Calu3 (cell line): ENCODE measurements around the gene EYA3. TPM values are rescaled to one million over a fixed set of nuclear protein-coding genes. Genes with fewer than 3 reads are reported as not detected.

Experiments
- BruUV-seq: library from RNA; stranded (reverse); fragments of 400-500 nt; replicated peaks from 2 replicates; lab custom pipeline; 2021; lab: Mats Ljungman, UMichigan
- CTCF ChIA-PET: fragments of 300-600 bp; sonication (Branson Sonifier 250); formaldehyde crosslinking; loops from one replicate; lab custom pipeline; 2022; ENCODE audit warnings: antibody characterized with exemption; lab: Charles Lee
- DNase-seq: peaks from one replicate; pipeline ENCODE4 v3.0.0; 2022
- H3K27ac Mint-ChIP-seq: one replicate; pipeline ENCODE4 v1.8.0; 2022; ENCODE audit warnings: mixed read lengths; ENCODE audit not compliant: unreplicated experiment
- H3K27me3 Mint-ChIP-seq: one replicate; pipeline ENCODE4 v1.8.0; 2022; ENCODE audit warnings: mixed read lengths; ENCODE audit not compliant: unreplicated experiment
- H3K36me3 Mint-ChIP-seq: one replicate; pipeline ENCODE4 v1.8.0; 2022; ENCODE audit warnings: mild to moderate bottlenecking, moderate library complexity, mixed read lengths; ENCODE audit not compliant: insufficient read depth, unreplicated experiment
- H3K4me1 Mint-ChIP-seq: one replicate; pipeline ENCODE4 v1.8.0; 2022; ENCODE audit warnings: mild to moderate bottlenecking, low read depth, mixed read lengths; ENCODE audit not compliant: unreplicated experiment
- H3K4me3 Mint-ChIP-seq: one replicate; pipeline ENCODE4 v1.8.0; 2022; ENCODE audit warnings: mild to moderate bottlenecking, low read depth, moderate library complexity, mixed read lengths; ENCODE audit not compliant: unreplicated experiment
- H3K9me3 Mint-ChIP-seq: one replicate; pipeline ENCODE4 v1.8.0; 2022; ENCODE audit warnings: low read depth, mixed read lengths; ENCODE audit not compliant: unreplicated experiment
- intact Hi-C: fragments of 100-400 bp; cut with micrococcal nuclease; formaldehyde crosslinking; loops from one replicate; pipeline ENCODE4 v1.10.0; 2022; ENCODE audit not compliant: unreplicated experiment
- total RNA-seq: library from RNA; stranded (reverse); gene quantifications from 2 replicates; pipeline ENCODE4 v1.2.3, GENCODE V29; 2022
- TF ChIP-seq, protein P1 (sequence below): fragments of 200-600 bp; IDR thresholded peaks from one replicate; pipeline ENCODE4 v1.8.0; 2022; ENCODE audit warnings: antibody characterized with exemption; ENCODE audit not compliant: unreplicated experiment

Gene EYA3
- total RNA-seq, 1 experiment from 2014 or later: 18.8 TPM

DNA sequence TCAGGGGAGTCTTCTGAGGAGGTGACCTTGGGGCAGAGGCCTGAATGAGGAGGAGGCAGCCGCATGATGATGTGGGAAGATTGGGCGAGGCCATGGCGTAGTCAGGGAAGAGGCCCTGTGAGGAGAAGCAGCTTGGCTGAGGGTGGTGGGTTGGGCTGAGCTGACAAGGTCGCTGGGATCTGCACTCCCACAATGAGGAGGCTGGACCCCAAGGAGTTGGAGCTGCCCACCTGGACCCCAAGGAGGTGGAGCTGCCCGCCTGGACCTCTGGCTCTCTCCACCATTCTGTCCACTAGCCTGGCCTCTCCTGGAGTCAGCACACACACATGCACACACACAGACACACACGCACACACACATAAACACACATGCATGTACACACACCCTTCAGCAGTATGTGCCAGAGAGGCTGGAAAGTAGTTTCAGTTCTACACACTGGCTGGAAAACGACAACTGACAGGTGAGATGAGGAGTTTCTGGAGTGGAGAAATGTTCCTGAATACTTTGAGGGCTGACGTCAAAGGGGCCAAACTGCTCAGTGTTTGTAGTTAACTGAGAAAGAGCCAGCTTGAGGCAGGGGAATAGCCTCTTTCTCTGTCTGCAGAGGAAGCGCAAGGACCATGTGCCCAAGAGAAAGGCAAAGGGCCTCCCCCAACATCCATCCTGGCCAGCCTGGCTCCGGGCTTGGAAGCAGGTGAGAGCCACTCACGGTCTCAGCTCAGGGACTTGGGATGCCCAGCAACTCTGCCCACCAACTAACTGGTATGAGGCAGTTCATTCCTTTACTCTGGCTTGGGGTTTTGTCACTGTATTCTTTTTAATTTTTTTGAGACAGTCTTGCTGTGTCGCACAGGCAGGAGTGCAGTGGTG, 146.5 kb downstream of the EYA3 start:
- no peaks in the 10 kb centered on the region for H3K4me1 Mint-ChIP-seq
- no peak overlapping the region for H3K4me3 Mint-ChIP-seq
- BruUV-seq: no TSS peak
- H3K36me3 Mint-ChIP-seq: no peaks in the 10 kb centered on the region
- DNase-seq: no peak
- CTCF ChIA-PET: no interaction called here
- intact Hi-C loops: no loop called here
- TF ChIP-seq, protein P1, sequence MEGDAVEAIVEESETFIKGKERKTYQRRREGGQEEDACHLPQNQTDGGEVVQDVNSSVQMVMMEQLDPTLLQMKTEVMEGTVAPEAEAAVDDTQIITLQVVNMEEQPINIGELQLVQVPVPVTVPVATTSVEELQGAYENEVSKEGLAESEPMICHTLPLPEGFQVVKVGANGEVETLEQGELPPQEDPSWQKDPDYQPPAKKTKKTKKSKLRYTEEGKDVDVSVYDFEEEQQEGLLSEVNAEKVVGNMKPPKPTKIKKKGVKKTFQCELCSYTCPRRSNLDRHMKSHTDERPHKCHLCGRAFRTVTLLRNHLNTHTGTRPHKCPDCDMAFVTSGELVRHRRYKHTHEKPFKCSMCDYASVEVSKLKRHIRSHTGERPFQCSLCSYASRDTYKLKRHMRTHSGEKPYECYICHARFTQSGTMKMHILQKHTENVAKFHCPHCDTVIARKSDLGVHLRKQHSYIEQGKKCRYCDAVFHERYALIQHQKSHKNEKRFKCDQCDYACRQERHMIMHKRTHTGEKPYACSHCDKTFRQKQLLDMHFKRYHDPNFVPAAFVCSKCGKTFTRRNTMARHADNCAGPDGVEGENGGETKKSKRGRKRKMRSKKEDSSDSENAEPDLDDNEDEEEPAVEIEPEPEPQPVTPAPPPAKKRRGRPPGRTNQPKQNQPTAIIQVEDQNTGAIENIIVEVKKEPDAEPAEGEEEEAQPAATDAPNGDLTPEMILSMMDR: no peak
- H3K27ac Mint-ChIP-seq: no peak overlapping the region
- no peaks in the 10 kb centered on the region for H3K9me3 Mint-ChIP-seq
- H3K27me3 Mint-ChIP-seq: no peaks in the 10 kb centered on the region

DNA sequence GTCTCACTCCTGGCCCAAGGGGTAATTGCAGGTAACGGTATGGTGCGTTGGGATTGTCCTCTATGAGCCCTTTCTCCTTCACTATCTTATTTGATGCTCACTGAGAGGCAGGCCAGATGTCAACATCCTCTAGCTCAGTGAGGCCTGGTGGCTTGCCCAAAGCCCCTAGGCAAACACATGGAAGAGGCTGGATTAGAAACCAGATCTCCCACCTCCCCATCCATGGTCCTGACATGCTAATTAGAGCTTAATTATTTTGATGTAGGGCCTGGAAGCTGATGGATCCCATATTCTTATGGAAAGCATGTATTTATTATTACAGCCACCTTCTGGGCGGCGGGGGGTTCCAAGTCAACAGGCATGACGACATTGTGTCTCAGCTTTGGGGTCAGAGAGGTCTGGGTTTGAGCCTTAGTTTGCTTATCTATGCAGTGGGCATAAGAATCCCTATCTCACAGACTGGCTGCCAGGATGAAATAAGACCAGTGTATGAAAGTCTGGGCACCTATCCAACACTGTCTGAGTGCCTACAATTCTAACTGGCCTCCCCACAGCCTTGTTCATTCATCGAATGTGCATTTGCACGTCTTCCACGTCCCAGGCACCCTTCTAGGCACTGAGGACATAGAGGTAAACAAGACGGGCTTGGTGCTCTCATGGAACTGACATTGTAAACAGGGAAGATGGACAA, 147.4 kb downstream of the EYA3 start:
- Mint-ChIP-seq H3K27ac (no peak overlapping the region), H3K4me1 (peaks cover under 1% of the 10 kb centered on the region), H3K36me3 (no peaks in the 10 kb centered on the region), H3K27me3 (no peaks in the 10 kb centered on the region), H3K9me3 (no peaks in the 10 kb centered on the region), H3K4me3 (no peak overlapping the region)
- BruUV-seq: no TSS peak
- CTCF ChIA-PET: no interaction called here
- intact Hi-C loops: no loop called here
- TF ChIP-seq, protein P1: no peak
- no peak for DNase-seq

DNA sequence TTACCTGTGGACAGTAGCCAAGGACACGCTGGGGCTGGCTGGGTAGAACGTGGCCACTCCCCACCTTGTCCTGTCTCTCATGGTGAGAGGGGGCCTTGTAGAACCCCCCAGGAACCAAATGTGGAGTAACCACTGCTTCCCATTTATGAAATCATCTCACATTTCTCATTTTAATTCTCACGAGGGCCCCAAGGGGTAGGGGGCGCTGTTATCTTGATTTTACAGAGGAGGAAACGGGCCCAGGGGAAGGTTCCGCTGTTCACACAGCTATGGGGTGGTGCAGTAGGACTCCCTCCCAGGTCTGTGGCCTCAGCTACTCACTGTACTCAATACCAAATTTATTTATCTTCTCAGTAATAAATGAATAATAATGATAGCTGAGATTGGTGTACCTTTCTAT, 148.1 kb downstream of the EYA3 start:
- Mint-ChIP-seq H3K27ac (no peak overlapping the region), H3K4me1 (peaks cover 8% of the 10 kb centered on the region)

DNA sequence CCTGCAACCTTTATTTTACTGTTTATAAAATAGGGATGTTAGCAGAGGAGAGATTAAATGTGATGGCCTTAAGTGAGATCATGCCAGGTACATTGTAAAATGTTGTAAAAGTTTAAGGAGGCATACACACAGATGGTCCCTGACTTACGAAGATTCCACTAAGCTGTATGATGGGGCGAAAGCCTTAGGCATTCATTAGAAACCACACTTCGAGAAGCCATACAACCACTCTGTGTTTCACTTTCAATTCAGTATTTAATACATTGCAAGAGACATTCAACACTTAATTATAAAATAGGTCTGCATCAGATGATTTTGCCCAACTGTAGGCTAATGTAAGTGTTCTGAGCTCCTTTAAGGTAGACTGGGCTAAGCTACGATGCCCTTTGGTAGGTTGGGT, 149.9 kb downstream of the EYA3 start:
- H3K9me3 Mint-ChIP-seq: no peaks in the 10 kb centered on the region
- no peak for DNase-seq
- BruUV-seq: no TSS peak
- H3K27ac Mint-ChIP-seq: no peak overlapping the region
- H3K36me3 Mint-ChIP-seq: peaks cover 10% of the 10 kb centered on the region
- H3K4me3 Mint-ChIP-seq: no peak overlapping the region
- peaks cover 14% of the 10 kb centered on the region for H3K4me1 Mint-ChIP-seq
- TF ChIP-seq, protein P1: no peak
- CTCF ChIA-PET: no interaction called here
- no peaks in the 10 kb centered on the region for H3K27me3 Mint-ChIP-seq
- intact Hi-C loops: no loop called here

More for the DNA sequence above, 148.1 kb downstream of the EYA3 start:
- Mint-ChIP-seq H3K4me3 (no peak overlapping the region), H3K9me3 (no peaks in the 10 kb centered on the region), H3K27me3 (no peaks in the 10 kb centered on the region), H3K36me3 (peaks cover 3% of the 10 kb centered on the region)
- no TSS peak for BruUV-seq
- intact Hi-C loops: no loop called here
- DNase-seq: peak; percentile 13
- TF ChIP-seq, protein P1: peak; percentile 31
- CTCF ChIA-PET: no interaction called here
